G401.6 (cell line): ENCODE results near the gene DACT2.
"Not testable (repeated sequence)": the region's sequence is repeated elsewhere in the genome, so short reads cannot be mapped to it uniquely, and the experiment has no call there.

Experiments
- FAIRE-seq: peaks from 2 replicates; lab custom pipeline; 2012; peaks lifted over from hg19 to GRCh38; lab: Jason Lieb, UNC

DACT2 gene, protein sequence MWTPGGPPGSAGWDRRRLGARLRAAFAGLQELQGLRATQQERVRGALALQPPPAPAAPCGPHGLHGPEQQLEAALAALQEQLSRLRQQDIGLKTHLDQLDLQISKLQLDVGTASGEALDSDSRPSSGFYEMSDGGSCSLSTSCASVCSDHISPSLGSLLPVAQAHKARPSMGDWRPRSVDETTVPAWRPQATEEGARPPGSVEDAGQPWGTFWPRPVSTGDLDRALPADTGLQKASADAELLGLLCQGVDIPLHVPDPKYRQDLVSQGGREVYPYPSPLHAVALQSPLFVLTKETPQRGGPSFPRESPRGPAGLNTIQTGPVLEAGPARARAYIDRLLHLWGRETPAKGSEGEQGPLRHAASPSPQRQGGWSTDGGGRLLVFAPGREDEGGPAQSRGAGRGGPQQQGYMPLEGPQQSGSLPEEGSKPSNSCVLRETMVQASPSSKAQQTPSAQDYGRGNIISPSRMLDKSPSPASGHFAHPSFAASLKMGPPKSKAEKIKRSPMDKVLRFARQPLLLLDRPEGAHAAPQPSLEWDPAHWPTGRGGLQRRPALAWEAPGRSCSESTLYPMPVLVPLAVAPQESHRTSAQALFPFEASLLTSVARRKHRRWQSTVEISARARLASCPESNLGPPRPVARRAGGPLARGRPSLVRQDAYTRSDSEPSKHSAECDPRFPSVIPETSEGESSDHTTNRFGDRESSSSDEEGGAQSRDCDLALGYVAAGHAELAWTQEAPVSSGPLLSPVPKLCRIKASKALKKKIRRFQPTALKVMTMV

DNA sequence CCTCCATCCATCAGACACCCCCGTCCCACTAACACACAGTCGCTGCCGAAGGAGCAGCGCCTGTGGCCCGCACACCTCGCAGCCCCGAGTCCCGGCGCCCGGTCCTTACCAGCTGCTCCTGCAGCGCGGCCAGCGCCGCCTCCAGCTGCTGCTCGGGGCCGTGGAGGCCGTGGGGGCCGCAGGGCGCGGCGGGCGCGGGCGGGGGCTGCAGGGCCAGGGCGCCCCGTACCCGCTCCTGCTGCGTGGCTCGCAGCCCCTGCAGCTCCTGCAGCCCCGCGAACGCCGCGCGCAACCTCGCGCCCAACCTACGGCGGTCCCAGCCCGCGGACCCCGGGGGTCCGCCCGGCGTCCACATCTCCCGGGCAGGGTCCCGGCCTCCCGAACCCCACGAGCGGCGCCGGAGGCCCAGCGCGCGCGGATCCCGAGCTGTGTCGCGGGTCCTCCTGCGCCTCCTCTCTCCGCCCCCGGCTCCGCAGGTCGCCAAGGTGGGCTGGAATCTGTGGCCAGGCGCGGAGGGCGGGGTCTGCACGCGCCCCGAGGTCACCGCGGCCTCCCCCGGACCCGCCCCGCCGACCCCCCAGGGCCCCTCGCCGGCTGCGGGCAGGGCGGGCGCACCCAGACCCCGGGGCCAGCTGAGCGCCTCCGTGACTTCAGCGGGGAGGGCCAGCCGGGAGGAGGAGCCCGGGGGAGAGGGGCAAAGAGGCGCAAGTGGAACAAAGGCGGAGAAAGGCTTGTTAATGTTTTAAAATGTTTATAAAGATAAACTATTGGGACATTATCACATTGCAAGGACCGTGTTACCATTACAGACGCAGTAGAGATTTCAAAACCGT is at the start of gene DACT2:
Gene DACT2, minus strand, starts transcription at position 499 of the 833 bp plus-strand sequence. Its CDS starts 144 bp downstream, at position 355.
- FAIRE-seq: no peak

DNA sequence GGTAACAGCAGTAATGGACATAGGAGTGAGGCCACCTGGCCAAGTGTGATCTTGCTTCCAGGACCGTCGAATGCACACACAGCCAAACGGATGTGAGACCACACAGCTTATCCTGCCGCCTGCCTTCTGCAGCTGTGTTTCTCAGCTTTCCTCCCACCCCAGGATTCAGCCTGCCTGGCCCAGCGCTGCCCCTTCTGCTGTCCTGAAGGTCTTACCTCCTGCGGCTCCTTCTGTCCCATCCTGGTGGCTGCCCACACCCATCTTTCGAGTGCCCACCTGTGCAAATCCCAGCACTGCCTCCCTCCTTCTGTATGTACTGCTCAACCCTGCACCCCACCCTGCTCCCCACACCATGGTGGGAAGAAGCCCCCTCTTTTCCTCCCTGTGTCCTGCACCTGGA is 49.4 kb upstream of the DACT2 start:
- FAIRE-seq: no peak

DNA sequence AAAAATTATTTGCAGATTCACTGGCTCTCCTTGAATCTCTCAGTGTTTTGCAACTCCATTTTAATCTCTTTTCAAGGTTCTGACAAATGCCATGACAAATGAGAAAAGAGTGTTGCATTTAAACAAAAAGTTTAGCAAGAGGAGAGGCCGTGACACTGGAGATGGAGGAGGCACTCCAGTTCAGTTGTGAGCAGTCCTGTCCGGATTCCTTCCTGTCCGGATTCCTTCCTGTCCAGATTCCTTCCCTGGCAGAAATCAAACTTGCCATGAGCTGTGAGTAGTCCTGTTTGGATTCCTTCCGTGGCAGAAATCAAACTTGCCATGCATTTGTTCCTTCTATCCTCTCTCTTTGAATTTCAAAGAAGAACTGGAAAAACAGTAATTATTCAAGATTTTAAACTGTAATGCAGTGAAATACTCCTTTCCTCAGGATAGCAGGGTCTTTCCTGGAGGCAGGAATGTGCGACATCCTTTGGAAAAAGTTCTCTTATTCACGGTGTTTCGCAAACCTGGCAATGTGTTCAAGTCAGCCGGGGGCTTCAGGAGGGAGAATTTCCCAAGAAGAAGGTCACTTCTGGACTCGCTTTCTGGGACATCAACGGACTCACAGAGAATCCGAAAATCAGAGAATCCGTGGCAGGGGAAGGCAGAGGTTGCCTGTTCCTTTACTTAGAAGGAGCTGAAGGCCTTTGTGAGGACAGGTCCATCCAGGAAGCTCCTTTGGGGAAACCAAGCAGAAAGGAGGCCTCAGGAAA is 48.7 kb upstream of the DACT2 start:
- no peak for FAIRE-seq

DNA sequence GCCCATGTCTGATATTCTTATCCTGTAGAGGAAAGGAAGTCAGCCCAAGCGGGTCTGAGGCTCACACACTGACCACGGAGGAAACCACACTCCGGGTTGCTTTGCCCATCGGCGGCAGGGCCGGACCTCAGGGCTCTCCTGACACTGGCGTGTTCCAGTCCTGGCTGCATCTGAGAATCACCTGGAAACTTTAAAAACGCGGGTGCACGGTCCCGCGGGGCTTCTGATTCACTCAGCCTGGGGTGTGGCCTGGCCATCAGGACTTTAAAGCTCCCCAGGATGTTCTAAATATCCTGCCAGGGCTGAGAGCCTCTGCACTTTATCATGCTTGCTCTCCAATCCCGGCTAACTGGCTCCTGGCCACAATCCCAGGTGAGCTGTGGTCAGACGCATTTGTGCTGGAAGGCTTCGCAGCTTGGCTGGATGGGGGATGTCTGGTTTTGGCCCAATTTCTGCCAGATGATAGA is 47.7 kb upstream of the DACT2 start:
- FAIRE-seq: no peak

DNA sequence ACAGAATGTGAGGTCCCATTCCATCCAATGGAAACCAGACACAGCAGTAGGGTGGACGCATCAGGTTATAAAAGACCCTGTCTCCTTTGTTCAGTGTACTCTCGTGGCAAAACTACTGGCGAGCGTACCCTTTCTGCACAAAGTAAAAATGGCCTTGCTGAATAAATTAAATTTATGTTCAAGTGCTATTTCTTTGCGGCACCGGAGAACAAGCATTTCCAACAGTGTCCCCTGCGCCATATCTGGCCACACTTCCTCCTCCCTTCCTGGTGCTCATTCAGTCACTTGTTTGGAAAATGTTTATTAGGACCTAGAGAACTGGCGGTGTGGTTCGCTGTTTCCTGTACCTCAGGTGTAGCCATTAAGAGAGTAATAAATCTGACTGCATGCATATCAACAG is 46.9 kb upstream of the DACT2 start:
- FAIRE-seq: no peak

DNA sequence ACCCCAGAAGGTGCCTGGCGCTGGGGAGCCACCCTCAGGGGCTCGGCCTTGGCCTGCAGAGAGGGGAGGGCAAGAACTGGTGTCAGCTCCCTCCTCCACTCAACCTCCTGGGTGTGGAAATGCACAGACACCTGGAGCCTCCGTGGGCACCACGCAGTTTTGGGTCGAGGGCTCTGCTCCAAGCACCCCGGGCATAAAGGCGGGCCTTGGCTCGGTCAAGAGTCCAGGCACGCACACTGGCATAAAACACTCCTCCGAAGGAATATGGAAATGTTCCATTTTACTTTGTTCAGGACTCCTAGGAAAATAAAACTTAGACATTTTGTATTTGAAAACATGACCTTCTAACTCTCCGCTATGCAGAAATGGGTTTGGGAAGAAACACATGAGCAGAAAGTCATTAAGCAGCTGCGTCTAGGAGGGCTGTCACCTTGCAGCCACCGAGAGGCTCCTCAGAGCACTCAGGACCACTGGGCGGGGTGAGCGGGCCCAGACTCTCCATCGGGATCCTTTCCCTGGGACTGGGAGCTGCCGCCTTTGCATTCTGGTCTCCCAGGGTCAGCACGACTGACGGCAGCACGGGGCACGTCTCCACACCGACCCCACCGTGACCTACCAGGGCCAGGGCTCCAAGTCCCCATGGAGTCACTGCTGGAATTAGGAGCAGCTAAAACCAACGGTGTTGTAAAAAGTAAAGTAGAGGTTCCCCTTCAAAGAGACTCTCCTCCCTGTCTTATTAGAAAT is 46.0 kb upstream of the DACT2 start:
- FAIRE-seq: no peak

DNA sequence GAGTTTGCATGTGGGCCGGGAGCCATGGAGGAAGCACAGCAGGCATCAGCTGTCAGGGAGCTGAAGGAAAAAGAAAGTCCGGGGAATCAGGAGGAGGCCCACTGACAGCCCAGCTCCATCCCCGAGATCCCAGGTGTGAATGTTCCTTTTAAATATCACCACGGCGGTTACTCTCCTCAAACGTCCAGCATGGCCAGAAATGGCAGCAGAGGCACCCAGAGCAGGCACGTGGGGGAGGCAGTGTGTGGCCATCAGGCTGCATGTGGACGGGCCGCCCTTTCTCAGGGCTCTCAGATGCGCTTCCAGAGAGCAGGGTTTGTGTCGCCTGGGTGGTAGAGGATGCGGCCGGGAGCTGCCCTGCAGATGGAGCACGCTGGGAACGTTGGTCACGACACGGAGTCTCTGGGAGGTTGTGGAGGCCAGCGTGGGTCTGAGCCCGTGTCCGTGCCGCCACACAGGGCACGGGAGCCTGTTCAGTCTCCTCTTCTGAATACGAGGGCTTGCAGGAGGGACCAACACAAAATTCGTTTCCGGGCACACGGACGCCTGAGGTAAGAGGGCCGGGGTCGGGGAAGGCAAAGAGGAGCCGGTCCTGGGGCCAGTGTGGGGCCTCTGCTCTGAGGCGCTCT is 45.3 kb upstream of the DACT2 start:
- FAIRE-seq: no peak

DNA sequence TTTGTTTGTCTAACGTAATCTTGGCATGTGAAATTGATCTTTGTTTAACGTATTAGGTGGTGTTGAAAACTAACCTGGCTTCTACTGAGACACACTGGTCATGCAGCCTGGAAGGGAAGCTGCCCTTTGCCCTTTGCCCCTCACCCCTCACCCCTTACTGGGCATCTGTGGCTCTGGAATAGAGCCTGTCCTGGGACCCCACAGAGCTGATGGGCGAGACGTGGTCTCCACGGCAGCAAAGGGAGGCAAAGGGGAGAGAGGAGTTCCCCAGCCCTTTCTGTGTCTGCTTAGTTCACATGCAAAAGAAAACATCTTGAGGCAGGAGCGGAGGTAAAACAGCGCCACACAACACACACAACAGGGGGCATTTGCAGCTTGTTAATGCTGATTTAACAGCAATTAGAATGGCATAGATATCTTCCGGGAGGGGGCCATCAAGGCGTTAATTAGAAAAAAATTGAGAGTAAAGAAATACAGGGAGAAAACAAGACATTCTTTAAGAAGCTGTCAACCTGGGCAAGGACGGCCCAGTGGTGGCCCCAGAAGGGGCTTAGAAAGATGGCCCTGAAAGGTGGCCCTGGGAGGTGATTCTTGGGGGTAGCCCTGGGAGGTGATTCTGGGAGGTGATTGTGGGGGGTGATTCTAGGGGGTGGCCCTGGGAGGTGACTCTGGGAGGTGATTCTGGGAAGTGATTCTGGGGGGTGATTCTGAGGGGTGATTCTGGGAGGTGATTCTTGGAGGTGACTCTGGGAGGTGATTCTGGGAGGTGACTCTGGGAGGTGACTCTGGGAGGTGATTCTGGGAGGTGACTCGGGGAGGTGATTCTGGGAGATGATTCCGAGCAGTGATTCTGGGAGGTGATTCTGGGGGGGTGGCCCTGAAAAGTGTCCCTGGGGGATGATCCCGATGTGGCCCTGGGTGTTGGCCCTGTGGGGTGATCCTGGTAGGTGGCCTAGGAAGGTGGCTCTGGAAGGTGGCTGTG is 44.5 kb upstream of the DACT2 start:
- FAIRE-seq: no peak

DNA sequence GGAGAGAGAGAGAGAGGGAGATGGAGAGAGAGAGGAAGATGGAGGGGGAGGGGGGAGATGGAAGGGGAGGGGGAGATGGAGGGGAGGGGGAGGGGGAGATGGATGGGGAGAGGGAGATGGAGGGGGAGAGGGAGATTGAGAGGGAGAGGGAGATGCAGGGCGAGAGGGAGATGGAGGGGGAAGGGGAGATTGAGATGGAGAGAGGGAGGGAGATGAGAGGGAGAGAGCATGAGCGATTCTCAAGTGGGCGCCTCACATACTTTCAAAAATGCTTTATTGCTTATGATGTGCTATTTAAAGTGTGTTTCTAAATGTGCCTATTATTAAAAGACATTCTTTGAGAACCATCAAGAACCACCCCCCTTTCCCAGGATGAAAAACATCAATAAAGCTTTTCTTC is 43.7 kb upstream of the DACT2 start:
- FAIRE-seq: no peak

DNA sequence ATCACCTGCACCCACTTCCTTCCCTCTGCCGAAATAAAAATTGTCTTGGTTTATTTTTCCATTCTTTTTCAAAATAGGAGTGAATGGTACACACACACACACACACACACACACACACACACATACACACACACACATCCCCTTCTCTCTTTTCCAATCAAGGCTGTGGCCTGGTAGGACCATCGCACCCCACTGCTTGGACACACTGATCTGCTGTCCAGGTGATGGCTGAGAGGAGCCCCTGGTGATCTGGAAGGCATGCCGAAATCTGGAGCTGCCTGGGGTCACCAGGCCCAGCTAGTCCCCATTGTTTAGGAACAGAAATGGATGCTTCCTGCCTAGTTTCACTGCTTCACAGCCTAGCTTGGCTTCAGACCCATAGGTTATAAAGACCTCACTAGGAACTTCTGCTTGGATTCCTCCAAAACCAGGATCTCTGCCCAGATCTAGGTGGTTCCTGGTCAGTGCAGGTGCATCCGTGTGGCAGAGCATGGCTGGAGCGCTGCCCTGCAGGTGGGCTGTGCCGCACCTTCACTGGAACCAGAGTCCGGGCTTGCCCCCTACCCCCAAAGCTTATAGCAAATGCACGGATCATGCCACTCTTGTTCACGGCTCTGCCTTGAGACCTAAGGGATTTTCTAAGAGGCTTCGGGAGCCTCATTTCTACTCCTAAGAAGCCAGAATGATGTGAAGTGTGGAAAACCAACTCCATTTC is 42.9 kb upstream of the DACT2 start:
- FAIRE-seq: no peak

DNA sequence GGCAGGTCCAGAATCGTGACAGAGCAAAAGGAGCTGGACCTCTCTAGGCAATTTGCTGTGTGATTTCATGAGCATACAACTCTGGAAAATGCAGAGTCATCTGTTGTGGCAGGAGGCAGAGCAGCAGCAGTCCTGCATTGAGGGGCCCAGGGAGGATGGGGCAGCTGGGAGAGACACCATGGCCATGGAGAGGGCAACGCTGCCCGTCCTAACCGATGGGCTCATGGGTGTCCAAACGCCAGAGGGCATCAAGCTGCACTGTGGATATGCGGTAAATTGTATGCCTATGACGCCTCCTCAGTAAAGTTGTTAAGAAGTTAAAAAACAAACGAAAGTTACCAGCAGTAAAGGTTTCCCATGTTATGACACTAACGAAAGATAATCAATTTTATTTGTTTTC is 42.2 kb upstream of the DACT2 start:
- FAIRE-seq: no peak

DNA sequence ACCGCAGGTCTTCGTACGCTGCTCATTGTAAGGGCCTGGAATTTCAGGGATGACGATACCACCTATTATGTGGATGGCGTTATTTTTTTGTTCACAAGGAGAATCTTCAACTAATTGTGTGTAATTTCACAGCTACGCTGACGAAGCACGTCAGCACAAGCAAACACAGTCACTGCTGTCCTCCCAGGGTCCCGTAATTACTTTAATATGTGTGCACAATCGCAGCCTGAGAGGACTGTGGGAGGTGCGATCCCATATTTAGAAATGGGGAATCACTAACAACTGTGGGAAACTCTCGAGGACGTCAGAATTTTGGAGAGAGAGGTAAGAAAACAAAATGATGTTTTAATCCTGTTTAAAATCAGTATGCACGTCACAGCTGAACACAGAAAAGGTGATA is 40.2 kb upstream of the DACT2 start:
- no peak for FAIRE-seq

DNA sequence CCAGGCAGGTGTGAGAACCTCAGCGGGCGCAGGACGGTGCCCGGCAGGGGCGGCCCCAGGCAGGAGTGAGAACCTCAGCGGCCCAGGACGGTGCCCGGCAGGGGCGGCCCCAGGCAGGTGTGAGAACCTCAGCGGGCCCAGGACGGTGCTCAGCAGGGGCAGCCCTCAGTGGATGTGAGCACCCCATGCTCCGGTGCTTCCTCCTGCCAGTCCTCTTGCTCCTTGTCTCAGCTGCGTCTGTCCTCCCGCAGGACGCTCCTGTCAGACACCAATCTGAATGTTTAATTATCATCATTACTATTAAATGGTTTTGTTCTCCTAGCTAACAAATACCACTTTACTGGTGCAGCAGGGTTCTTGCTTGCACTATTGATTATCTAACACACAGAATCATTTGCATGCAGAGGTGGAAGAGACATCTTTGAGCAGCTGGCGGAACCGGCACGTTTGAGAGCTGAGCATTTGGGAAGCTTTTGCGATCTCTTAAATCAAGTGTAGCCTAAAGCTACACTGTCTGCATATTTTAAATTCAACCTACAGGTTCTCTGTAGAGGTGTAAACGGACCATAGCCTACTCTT is 39.4 kb upstream of the DACT2 start:
- FAIRE-seq: no peak

DNA sequence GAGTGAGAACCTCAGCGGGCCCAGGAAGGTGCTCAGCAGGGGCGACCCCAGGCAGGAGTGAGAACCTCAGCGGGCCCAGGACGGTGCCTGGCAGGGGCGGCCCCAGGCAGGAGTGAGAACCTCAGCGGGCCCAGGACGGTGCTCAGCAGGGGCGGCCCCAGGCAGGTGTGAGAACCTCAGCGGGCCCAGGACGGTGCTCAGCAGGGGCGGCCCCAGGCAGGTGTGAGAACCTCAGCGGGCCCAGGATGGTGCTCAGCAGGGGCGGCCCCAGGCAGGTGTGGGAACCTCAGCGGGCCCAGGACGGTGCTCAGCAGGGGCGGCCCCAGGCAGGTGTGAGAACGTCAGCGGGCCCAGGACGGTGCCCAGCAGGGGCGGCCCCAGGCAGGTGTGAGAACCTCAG is 37.3 kb upstream of the DACT2 start:
- FAIRE-seq: not testable (repeated sequence)

DNA sequence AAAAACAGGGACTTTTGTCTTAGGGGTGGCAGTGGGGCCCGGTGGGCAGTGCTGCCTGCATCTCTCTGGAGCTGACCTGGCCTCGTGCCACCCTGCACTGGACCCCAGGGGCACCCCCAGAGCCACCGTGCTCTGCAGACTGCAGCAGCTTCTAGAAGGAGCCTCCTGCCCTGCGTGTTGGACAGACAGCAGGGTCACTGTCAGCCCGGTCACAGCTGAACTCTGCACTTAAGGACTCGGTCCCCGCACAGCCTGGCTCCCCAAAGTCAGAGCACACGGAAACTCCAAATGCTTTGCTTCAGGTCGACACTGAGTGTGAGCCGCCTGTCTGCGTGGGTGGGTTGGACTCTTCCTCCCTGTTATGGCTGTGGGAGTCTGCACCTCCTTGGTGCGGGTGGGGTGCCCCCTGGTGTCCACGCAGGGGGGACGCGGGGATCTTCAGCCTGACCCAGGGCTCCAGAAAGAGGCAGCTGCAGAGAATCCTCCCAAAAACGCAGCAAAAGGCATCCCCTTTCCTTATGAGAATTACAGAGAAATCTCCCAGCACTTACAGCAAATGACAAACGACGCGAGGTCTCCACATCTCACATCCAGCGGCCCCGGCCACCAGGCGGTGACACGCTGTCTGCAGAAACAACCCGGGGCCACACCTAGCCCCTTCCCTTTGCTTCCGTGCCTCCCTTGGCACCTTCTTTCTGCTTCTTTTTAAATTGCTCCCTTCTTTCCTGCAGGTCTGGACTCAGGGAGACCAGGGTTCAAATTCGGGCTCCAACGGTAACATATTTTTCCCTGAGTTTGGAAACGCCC is 36.3 kb upstream of the DACT2 start:
- FAIRE-seq: no peak

DNA sequence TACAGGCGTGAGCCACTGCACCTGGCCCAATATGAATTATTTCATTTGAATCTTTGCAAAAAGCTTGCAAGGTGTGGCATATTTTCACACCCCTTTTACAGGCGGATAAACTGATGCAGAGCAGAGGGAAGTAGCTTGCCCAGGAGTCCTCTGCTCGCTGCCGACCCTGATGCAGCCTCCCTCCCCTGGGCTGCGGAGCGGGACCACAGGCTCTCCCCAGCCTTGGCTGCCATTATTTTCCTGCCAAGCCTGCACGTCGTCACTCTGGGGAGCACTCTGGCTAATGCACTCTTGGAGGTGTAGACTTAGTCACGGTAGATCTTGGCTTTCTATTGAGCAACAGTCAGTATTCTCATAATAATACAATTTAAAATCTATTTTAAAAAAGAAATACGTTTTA is 34.8 kb upstream of the DACT2 start:
- FAIRE-seq: no peak

DNA sequence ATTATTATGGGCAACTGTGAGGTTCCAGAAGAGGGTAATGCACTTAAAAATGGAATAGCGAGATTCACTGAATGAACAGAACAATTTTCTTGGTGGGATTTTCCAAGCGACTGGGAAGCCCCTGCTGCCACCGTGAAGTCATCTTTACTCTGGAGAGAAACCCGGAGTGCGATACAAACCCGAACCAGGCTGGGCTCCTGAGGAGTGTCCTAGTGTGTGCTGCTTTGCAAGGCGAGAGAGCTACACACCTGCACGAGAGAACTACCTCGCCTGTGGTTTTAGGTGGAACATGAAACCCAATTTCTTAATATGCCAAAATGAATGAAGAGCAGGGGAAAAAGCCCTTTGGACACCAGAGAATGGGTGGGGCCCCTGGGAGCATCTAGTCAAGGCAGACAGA is 33.5 kb upstream of the DACT2 start:
- FAIRE-seq: no peak

DNA sequence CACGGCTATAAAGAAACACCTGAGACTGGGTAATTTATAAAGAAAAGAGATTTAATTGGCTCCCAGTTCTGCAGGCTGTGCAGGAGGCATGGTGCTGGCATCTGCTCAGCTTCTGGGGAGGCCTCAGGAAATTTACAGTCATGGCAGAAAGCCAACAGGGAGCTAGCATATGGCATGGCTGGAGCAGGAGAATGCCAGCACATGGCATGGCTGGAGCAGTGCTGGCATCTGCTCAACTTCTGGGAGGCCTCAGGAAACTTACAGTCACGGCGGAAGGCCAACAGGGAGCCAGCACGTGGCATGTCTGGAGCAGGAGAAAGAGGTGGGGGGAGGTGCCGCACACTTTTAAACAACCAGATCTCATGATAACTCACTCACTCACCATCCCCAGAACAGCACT is 32.5 kb upstream of the DACT2 start:
- no peak for FAIRE-seq
